Breast epithelium (tissue), 4 donors: ENCODE data around the gene AMELX. TPM values are rescaled to one million over a fixed set of nuclear protein-coding genes. Genes with fewer than 3 reads are reported as not detected.

Experiments
- DNase-seq, 2 donors: peaks; one replicate each; pipeline ENCODE4 v3.0.0-alpha.2; 2019; ENCODE audit warnings: low spot score in 2 of 2
- H3K27ac ChIP-seq, 2 donors: fragments of 200-600 bp; sonication (generic) in 1 of 2; one replicate each; pipeline ENCODE4 v1.5.1; 2016 to 2019; ENCODE audit warnings: mild to moderate bottlenecking in 1 of 2
- H3K27me3 ChIP-seq, 2 donors: fragments of 200-600 bp; sonication (generic) in 1 of 2; one replicate each; pipeline versions ENCODE4 v1.5.1 to v1.6.0; 2017 to 2019; ENCODE audit warnings: control low read depth in 1 of 2, mild to moderate bottlenecking in 1 of 2
- H3K36me3 ChIP-seq: fragments of 200-600 bp; one replicate; pipeline ENCODE4 v1.5.1; 2019
- H3K4me1 ChIP-seq, 2 donors: fragments of 200-600 bp; sonication (generic); one replicate each; pipeline ENCODE4 v1.5.1; 2016 to 2019; ENCODE audit warnings: control low read depth in 1 of 2
- H3K4me3 ChIP-seq, 3 donors: fragments of 200-600 bp; sonication (generic); 1 replicate in 2 of 3; 2 replicates in 1 of 3; pipeline ENCODE4 v1.5.1; 2016 to 2019; ENCODE audit warnings: mild to moderate bottlenecking in 3 of 3, moderate library complexity in 2 of 3
- H3K9me3 ChIP-seq, 2 donors: fragments of 200-600 bp; sonication (generic) in 1 of 2; one replicate each; pipeline ENCODE4 v1.5.1; 2016 to 2019; ENCODE audit warnings: control low read depth in 1 of 2
- CTCF ChIP-seq, 3 donors: fragments of 450-650 bp; IDR thresholded peaks; one replicate each; pipeline ENCODE4 v1.5.1; 2016 to 2017; ENCODE audit warnings: antibody characterized with exemption in 3 of 3, mild to moderate bottlenecking in 3 of 3, moderate library complexity in 3 of 3
- POLR2A ChIP-seq: fragments of 450-650 bp; IDR thresholded peaks from one replicate; pipeline ENCODE4 v1.6.1; 2016; ENCODE audit warnings: antibody characterized with exemption, mild to moderate bottlenecking, moderate library complexity
- POLR2AphosphoS5 ChIP-seq, 3 donors: sonication (generic); formaldehyde crosslinking; IDR thresholded peaks; one replicate each; pipeline ENCODE4 v1.6.1; 2017; ENCODE audit warnings: antibody characterized with exemption in 3 of 3
- intact Hi-C: fragments of 100-400 bp; cut with DNase I; formaldehyde crosslinking; loops from one replicate; pipeline ENCODE4 v1.15.1; 2023; ENCODE audit warnings: low total_unique reads
- total RNA-seq, 3 donors: library from RNA; depleted of rRNA; stranded (reverse); fragments of >200 nt; gene quantifications; one replicate each; pipeline ENCODE4 v1.1.0, GENCODE V29; 2016

AMELX gene
- total RNA-seq, 3 donors from 2014 or later: not detected

- TF ChIP-seq POLR2AphosphoS5 (IDR thresholded peaks at IDR 0.05) (no peak), POLR2A (no peak), CTCF (IDR thresholded peaks at IDR 0.05) (no peak)
- peaks cover 0 to 18% of the 10 kb centered on the region in 2 donors for H3K27me3 ChIP-seq
These were observed 53.0 kb downstream of the AMELX start for GRCh38 chrX:11346121-11346682.

DNA sequence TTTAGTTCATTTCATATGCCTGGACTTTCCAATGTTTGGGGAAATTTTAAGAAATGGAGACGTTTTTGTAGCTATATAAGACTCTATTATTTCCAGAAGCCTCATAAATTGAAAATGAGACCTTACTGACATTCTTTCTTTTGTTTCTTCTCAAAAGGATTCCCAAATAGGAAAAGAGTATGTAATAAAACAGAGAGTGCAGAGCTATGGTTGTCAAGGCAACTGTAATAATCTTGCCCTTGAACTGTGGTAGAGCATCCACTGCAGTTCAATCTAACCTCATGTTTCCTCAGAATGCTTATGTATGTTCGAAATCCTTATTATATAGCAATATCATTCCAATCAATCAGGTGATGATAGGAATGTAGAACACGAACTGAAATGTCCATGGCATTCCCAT is 54.1 kb downstream of the AMELX start:
- Histone ChIP-seq H3K4me1 (no peaks in the 10 kb centered on the region), H3K27me3 (peaks cover 0 to 18% of the 10 kb centered on the region in 2 donors), H3K9me3 (no peaks in the 10 kb centered on the region), H3K36me3 (no peaks in the 10 kb centered on the region), H3K4me3 (no peak overlapping the region), H3K27ac (no peak overlapping the region)
- TF ChIP-seq POLR2AphosphoS5 (IDR thresholded peaks at IDR 0.05): no peak
- no peak for DNase-seq
- intact Hi-C loops: no loop called here

More at GRCh38 chrX:11346121-11346682, 53.0 kb downstream of the AMELX start:
- no peak overlapping the region for H3K4me3 ChIP-seq
- no peaks in the 10 kb centered on the region for H3K4me1 ChIP-seq
- no peaks in the 10 kb centered on the region for H3K36me3 ChIP-seq
- no peak for DNase-seq
- intact Hi-C loops: no loop called here
- no peaks in the 10 kb centered on the region for H3K9me3 ChIP-seq
- H3K27ac ChIP-seq: no peak overlapping the region

- TF ChIP-seq POLR2A (no peak), POLR2AphosphoS5 (IDR thresholded peaks at IDR 0.05) (no peak), CTCF (IDR thresholded peaks at IDR 0.05) (no peak)
- intact Hi-C loops: no loop called here
- Histone ChIP-seq H3K27me3 (peaks cover 0 to 11% of the 10 kb centered on the region in 2 donors), H3K4me3 (no peak overlapping the region), H3K4me1 (no peaks in the 10 kb centered on the region), H3K9me3 (no peaks in the 10 kb centered on the region), H3K36me3 (no peaks in the 10 kb centered on the region), H3K27ac (no peak overlapping the region)
- no peak for DNase-seq
These were observed 55.8 kb downstream of the AMELX start for GRCh38 chrX:11349020-11349419.

- H3K27ac ChIP-seq: no peak overlapping the region
- no peaks in the 10 kb centered on the region for H3K9me3 ChIP-seq
- H3K27me3 ChIP-seq: peaks cover 0 to 9% of the 10 kb centered on the region in 2 donors
- no peak for TF ChIP-seq CTCF (IDR thresholded peaks at IDR 0.05)
- TF ChIP-seq POLR2A: no peak
- TF ChIP-seq POLR2AphosphoS5 (IDR thresholded peaks at IDR 0.05): no peak
- intact Hi-C loops: no loop called here
- no peak overlapping the region for H3K4me3 ChIP-seq
- H3K4me1 ChIP-seq: no peaks in the 10 kb centered on the region
- no peaks in the 10 kb centered on the region for H3K36me3 ChIP-seq
- DNase-seq: no peak
These were observed 56.6 kb downstream of the AMELX start for GRCh38 chrX:11349661-11350337.

Other genes starting within 250 kb of the AMELX start
- 1 to 10 TPM; 7.9 to 9.4 (median 8.9) TPM for gene HCCS, start 182.1 kb upstream of the AMELX start, total RNA-seq